Measurements from ENCODE around the gene MARCHF6. TPM values are rescaled to one million over a fixed set of nuclear protein-coding genes. Genes with fewer than 3 reads are reported as not detected.

MARCHF6 gene
- polyA plus RNA-seq, 12 donors: 92.3 to 142 (median 114) TPM; not detected in 1

DNA sequence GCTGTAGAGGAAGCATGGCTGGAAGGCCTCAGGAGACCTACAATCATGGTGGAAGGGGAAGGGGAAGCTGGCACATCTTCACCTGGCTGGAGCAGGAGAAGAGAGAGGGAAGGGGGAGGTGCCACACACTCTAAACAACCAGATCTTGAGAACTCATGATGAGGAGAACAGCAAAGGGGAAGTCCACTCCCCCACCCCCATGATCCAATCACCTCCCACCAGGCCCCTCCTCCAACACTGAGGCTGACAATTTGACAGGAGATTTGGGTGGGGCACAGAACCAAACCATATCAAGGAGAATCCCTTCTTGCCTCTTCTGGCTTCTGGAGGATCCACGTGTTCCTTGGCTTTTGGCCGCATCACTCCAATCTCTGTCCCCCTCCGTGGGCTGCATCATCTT, 32.7 kb upstream of the MARCHF6 start:
- no peak for DNase-seq

DNA sequence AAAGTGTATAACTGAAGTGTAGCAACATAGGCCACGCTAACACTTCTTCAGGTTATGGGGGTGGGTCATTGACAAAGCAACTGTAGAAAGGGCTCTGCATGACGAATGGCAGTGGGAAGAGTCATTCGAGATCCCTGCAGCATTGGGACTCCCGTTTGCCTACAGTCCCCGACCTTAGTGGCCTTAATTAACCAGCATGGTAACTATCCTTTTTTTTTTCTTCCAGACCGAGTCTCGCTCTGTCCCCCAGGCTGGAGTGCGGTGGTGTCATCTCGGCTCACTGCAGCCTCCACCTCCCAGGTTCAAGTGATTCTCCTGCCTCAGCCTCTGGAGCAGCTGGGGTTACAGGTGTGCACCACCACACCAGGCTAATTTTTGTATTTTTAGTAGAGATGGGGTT, 31.6 kb upstream of the MARCHF6 start:
- DNase-seq: no peak

GRCh38 chr5:10323588-10324488, 29.7 kb upstream of the MARCHF6 start:
- no peak for DNase-seq

DNA sequence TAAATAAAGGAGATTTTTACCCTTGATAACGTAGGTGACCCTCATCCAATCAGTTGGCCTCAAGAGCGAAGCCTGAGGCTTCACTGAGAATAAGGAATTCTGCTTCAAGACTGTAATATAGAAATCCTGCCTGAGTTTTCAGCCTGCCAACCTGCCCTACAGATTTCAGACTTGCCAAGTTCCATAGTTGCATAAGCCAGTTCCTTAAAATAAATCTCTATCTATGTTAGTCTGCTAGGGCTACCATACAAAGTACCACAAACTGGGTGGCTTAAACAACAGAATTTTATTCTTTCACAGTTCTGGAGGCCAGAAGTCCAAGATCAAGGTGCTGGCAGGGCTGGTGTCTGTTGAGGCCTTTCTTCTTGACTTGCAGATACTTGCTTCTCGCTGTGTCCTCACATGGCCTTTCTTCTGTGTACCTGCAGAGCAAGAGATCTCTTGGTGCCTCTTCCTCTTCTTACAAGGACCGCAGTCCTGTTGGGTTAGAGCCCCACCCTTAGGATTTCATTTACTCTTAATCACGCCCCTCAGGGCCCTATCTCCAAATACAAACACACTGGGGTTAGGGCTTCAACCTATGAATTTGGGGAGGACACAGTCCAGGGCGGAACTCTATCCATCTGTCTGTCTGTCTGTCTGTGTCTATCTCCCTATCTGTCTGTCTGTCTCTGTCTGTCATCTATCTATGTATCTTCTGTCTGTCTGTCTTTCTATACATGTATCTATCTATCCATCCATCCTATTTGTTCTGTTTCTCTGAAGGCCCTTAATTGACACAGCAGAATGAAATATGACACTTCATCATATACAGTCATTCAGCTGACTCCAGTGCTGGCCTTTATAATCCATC, 28.8 kb upstream of the MARCHF6 start:
- DNase-seq: no peak

DNA sequence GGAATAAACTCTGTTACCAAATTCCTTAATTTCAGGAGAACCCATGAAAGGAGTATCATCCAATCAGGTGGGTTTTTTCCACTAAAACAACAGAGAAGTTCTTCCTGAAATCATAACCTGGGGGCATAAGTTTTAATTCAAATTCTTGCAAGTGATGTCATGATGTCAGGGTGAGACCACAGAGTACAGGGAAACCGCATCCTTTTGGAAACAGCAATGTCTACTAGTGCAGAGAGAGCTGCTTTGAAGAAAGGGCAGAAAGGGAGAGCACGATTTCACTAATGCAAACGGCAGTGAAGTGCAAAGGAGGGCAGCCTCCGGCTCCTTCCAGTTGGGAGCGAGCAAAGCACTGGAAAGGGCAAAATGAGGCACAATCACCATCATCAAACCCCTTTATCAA, 25.2 kb upstream of the MARCHF6 start:
- DNase-seq: no peak

DNA sequence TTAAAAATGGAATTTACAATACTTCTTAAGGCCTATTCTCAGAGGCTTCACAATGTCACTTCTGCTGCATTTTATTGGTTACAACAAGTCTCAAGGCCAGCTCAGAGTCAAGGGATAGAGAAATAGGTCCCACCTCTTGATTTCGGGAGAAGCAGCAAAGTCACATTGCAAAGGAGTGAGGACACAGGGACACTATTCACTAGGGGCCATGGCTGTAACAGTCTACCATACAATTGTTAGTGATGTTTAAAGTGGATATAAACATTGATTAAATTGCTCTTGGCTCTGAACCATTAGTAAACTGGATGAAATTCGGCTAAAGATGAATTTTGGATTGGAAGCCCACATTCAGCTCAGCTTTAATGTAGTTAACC, 24.1 kb upstream of the MARCHF6 start:
- peak; percentile 31 for DNase-seq

DNA sequence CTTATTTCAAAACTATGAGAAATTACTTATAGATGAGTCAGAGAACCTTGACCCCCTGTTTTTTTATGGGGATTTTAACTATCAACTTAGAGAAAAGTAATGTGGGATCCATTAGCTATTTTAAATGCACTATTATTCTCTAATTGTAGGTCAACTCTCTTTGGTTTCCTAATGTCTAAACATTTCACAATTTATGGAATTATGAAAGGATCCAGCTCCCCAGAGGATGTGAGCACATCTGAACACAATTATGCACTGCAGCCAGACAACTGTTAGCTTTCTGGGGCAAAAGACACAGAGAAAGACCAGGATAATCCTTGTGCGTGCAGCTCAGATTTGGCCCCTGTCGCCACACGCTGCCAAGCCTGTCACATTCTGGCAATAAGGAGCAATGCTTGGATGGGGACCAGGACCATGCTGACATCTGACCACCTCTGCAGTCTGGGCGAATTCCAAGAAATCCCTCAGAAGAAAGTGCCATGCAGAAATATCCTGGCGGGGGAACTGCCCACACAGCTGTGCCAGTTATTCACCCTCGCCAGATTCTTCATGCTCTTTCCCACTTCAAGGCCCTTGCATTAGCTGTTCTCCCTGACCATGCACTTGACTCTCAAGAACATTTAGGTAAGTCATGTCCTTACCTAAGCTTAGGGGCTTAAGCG, 23.5 kb upstream of the MARCHF6 start:
- peak; percentile 76 for DNase-seq

DNA sequence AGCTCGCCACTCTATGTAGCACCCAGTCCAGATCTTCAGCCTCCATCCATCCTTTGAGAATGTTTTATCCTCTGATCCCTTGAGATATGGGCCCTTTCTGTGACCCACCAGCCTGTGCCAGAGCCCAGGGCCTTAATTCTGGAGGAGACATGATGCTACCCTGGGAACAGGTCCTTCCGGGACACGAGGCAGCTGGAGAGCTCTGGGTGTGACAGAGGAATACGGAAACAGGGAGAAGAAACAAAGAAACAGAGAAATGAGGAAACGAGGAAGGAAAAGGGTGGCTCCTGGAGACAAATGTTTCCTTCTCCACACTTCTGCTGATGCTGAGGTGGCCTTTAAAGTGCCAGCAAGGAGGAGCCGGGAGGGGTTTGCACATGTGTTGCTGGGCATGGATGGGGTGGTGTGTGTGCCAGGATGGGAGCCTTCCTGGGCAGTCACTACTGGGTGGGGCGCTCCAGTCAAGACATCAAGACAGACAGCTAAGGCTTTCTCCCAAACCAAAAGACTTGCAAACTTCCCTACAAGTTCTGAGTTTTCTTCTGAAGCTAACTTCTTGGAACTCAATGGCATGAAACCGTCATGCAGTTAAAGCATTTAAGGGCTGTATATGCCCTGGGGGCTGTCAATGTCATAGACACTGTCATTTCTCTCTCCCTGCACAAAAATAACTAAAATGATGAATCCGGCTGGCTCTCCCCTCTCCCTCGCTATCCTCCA, 22.8 kb upstream of the MARCHF6 start:
- DNase-seq: no peak

DNA sequence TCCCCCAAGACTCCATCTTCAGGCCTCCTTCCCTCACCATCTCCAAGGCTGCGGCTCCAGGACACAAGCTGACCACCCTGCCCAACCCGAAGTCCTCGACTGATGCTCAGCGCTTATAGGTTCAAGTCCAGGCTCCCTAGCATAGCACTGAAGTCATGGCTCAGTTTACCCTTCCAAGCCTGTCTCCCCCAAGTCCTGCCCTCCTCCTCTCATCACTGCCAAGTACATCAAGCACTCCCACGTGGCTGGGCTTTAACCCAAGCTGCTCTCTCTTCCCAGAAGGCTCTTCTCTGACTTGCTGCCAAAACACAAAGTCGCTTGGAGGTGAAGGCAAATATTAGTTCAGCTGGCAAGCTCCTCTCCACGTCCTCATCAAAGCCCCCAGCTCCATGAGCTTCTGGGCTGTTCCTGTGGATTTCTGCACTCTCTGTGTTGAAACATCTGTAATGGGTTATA, 22.1 kb upstream of the MARCHF6 start:
- DNase-seq: peak; percentile 73

DNA sequence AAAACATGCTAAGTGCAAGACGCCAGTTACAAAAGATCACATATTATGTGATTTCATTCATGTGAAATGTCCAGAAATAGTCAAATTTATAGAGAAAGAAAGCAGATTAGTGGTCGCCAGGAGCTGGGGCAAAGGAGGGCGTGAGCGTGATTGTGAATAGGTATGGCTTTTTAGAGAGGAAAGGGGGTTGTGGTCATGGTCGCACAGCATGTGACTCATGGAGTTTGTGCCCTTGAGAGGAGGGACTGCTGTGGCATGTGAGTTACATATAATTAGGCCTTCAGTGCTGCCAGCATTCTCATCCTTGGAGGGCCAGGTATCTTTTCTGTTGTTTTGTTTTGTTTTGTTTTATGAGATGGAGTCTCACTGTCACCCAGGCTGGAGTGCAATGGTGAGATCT, 21.2 kb upstream of the MARCHF6 start:
- DNase-seq: no peak

DNA sequence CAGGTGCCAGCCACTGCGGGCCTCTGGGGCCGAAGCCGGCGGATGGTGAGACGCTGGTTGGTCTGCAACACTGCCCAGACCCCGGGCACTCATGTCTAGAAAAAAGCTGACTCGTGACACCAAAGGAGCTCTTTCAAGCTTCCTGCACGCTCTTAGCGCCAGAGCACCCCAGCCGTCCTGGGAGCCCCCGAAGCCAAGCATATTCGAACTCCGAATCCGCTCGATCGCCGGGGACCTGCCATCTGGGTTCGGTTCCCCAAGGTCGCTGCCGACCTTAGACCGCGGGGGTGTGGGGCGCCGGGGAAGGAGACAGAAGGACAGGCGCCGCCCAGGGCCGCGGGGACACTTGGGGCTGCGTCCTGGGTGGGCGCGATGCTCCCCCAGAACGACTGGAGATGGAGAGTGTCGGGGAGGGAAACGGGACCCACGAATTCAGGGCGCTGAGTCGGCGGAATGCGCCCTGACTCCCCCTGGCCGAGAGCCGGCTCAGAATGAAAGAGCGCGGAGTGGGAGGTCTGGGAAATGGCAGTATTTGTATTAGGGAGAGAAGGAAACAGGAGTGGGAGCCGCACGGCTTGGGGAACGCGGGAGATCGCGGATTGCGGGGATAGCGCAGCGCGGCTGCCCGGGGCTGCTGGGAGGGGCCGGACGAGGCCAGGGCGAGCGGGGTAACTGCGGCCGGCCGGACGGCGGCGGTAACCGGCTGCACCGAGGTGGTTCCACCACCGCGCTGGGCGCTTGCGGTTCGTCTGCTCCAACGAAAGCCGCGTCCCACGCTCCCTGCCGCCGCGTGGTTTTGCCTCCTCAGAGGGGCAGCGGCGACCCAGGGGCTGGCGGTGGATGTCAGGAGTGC, 20.1 kb upstream of the MARCHF6 start:
- no peak for DNase-seq

DNA sequence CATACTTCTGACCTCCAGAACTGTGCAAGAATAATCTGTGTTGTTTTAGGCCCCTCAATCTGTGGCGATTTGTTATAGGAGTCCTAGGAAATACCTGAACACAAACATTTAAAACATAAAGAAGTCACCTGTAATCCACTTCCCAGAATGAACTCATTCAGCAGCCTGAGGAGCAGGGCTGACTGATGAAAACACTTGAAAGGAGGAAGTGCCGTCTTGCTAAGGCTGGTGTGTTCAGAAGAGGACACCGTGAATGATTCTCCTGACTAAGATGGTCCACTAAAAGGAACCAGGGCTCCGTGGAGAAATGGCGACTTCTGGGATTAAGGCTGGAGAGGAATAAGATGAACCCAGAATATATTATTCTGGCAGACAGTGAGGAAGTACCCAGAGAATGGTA, 18.7 kb upstream of the MARCHF6 start:
- no peak for DNase-seq

GRCh38 chr5:10335711-10336470, 17.6 kb upstream of the MARCHF6 start:
- DNase-seq: no peak

DNA sequence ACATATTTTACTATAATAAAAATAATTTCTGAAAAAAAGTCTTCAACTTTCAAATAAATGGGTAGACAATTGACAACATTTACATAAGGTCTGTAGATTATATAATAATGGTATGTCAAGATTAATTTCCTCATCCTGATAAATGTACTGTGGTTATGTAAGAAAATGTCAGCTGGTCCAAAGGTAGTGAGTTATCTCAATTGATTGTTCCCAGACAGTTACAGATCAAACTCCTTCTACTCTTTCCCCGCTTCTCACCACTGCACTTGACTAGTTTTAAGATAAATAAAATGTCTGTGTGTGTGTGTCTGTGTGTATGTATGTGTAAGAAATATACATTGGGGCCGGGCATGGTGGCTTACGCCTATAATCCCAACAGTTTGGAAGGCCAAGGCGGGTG, 16.4 kb upstream of the MARCHF6 start:
- no peak for DNase-seq

DNA sequence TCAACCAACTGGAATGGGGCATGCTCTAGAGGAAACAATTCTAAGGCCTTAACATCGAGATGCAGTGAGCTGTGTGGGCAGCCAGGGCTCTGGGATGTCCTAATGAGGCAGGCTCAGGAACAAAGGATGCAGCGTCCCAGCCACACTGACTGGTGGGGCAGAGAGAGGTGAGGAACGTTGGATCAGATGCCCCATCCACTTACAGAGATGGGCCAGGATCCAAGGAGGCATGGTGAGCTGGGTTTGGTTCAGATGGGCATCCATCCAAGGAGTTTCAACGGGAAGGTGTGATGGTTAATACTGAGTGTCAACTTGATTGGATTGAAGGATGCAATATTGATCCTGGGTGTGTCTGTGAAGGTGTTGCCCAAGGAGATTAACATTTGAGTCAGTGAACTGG, 15.5 kb upstream of the MARCHF6 start:
- DNase-seq: no peak

GRCh38 chr5:10338686-10339057, 14.8 kb upstream of the MARCHF6 start:
- DNase-seq: no peak

GRCh38 chr5:10339058-10339811, 14.3 kb upstream of the MARCHF6 start:
- no peak for DNase-seq

DNA sequence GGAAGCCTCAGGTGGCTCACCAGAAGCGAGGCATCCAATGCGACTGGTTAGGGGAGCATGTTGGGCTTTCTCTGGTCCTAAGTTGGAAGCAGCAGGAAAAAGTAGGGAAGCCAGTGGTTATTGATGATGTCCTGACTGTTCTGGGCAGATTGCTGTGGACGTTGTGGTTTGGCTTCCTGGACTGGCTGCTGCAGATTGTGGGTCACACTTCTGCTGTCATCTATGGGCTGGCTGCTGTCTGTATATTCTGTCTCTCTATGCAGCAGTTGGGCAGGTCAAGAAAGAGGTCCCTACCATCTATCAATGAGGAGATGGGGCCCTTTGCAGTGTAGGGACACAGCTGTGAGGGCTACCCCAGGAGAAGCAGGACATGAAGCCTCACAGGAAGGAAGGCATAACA, 13.5 kb upstream of the MARCHF6 start:
- no peak for DNase-seq

- no peak for DNase-seq
Measured at GRCh38 chr5:10343486-10343885, 10.0 kb upstream of the MARCHF6 start.

Data from muscle of arm (tissue), 12 donors.